OCI-LY3 (cell line): Measurements from ENCODE around the gene UNC13D.

Experiments
- H2AFZ ChIP-seq: fragments of 200-600, 300-600 bp; shearing (Covaris generic); 2 replicates; pipeline ENCODE4 v1.6.0; 2014; ENCODE audit warnings: antibody characterized with exemption, low read depth, low read length
- H3K27ac ChIP-seq: fragments of 200-600, 300-600 bp; sonication (generic); 2 replicates; pipeline ENCODE4 v1.5.1; 2014; ENCODE audit warnings: mild to moderate bottlenecking, low read length, moderate library complexity, mixed read lengths
- H3K27me3 ChIP-seq: fragments of 200-600, 300-600 bp; sonication (generic); 2 replicates; pipeline ENCODE4 v1.6.1; 2014; ENCODE audit warnings: low read depth, low read length, mixed read lengths
- H3K36me3 ChIP-seq: fragments of 200-600, 300-600 bp; sonication (generic); replicated peaks from 2 replicates; pipeline ENCODE3; 2014; ENCODE audit warnings: low read depth, low read length, mixed read lengths
- H3K4me1 ChIP-seq: fragments of 300-600, 200-600 bp; sonication (generic); 2 replicates; pipeline ENCODE4 v1.6.1; 2014; ENCODE audit warnings: low read length, mixed read lengths
- H3K4me2 ChIP-seq: fragments of 200-600, 300-600 bp; sonication (generic); 2 replicates; pipeline ENCODE4 v1.6.1; 2014; ENCODE audit warnings: low read length, mixed read lengths
- H3K4me3 ChIP-seq: fragments of 300-600, 200-600 bp; sonication (generic); 2 replicates; pipeline ENCODE4 v1.5.1; 2014; ENCODE audit warnings: antibody characterized with exemption, mild to moderate bottlenecking, low read length, moderate library complexity
- H3K79me2 ChIP-seq: fragments of 300-600, 200-600 bp; shearing (Covaris generic); 2 replicates; pipeline ENCODE4 v1.6.1; 2014; ENCODE audit warnings: mild to moderate bottlenecking, low read length, mixed read lengths
- H3K9ac ChIP-seq: fragments of 300-600, 200-600 bp; shearing (Covaris generic); 2 replicates; pipeline ENCODE4 v1.6.0; 2014; ENCODE audit warnings: mild to moderate bottlenecking, low read length, moderate library complexity
- H3K9me3 ChIP-seq: fragments of 200-600, 300-600 bp; shearing (Covaris generic); 2 replicates; pipeline ENCODE4 v1.6.1; 2014; ENCODE audit warnings: low read length, mixed read lengths; ENCODE audit not compliant: insufficient read depth
- H4K20me1 ChIP-seq: fragments of 200-600, 300-600 bp; sonication (generic); 2 replicates; pipeline ENCODE4 v1.6.1; 2016; ENCODE audit warnings: low read length, mixed read lengths; ENCODE audit not compliant: insufficient read depth
- EZH2phosphoT487 ChIP-seq: fragments of 200-600 bp; shearing (Covaris generic); IDR thresholded peaks from 2 replicates; pipeline ENCODE4 v1.6.1; 2018; ENCODE audit warnings: antibody characterized with exemption, mixed run types, low read depth
- TF ChIP-seq, protein P1 (sequence below): fragments of 200-600, 300-600 bp; sonication (generic); IDR thresholded peaks from 2 replicates; pipeline ENCODE4 v1.5.1; 2014; ENCODE audit warnings: antibody characterized with exemption, low read length, low read depth

The UNC13D gene

DNA sequence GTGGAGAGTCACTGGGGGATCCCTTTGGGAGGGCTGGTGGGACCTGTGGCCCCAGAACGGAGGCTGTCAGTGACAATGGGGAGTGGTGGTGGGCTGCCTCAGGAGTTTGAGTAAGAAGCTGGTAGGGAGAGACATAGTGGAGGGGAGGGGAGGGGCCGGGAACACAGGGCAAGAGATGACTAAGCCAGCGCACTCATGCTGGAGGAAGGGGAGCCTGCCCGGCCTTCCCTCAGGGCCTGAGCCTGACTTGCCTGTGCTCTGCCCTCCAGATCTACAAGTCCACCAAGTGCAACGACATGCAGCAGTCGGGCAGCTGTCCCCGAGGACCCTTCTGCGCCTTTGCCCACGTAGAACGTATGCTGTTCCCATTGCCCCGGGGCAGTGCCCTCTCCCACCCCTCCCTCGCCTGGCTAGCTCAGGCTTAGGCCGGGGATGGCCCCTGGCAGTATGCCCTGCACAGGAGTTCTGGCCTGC is 29.3 kb downstream of the UNC13D start:
- no peaks in the 10 kb centered on the region for H3K4me1 ChIP-seq
- H2AFZ ChIP-seq = no peak overlapping the region
- peaks cover 30% of the 10 kb centered on the region for H3K36me3 ChIP-seq
- no peaks in the 10 kb centered on the region for H3K27me3 ChIP-seq
- H3K4me3 ChIP-seq = no peak overlapping the region
- no peaks in the 10 kb centered on the region for H3K79me2 ChIP-seq
- no peak overlapping the region for H3K9ac ChIP-seq
- no peaks in the 10 kb centered on the region for H4K20me1 ChIP-seq
- H3K4me2 ChIP-seq = no peak overlapping the region
- TF ChIP-seq, protein P1, sequence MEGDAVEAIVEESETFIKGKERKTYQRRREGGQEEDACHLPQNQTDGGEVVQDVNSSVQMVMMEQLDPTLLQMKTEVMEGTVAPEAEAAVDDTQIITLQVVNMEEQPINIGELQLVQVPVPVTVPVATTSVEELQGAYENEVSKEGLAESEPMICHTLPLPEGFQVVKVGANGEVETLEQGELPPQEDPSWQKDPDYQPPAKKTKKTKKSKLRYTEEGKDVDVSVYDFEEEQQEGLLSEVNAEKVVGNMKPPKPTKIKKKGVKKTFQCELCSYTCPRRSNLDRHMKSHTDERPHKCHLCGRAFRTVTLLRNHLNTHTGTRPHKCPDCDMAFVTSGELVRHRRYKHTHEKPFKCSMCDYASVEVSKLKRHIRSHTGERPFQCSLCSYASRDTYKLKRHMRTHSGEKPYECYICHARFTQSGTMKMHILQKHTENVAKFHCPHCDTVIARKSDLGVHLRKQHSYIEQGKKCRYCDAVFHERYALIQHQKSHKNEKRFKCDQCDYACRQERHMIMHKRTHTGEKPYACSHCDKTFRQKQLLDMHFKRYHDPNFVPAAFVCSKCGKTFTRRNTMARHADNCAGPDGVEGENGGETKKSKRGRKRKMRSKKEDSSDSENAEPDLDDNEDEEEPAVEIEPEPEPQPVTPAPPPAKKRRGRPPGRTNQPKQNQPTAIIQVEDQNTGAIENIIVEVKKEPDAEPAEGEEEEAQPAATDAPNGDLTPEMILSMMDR = no peak
- TF ChIP-seq EZH2phosphoT487 = no peak
- no peak overlapping the region for H3K27ac ChIP-seq
- H3K9me3 ChIP-seq = no peaks in the 10 kb centered on the region

DNA sequence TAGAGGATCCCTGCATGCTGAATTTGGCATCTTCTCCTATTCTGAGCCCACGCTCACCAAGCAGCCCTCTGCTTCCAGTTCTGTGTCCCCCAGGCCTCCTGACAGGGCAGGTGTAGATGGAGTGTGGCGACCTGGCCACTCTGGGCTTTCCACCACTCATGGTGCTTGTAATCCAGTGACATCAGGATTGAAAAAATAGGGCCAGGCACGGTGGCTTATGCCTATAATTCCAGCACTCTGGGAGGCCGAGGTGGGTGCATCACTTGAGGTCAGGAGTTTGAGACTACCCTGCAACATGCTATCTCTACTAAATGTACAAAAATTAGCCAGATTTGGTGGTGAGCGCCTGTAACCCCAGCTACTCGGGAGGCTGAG is 30.2 kb downstream of the UNC13D start:
- H3K79me2 ChIP-seq = no peaks in the 10 kb centered on the region
- H3K4me1 ChIP-seq = no peaks in the 10 kb centered on the region
- no peak overlapping the region for H3K4me3 ChIP-seq
- H3K9me3 ChIP-seq = no peaks in the 10 kb centered on the region
- TF ChIP-seq, protein P1 = no peak
- no peak for TF ChIP-seq EZH2phosphoT487
- H3K4me2 ChIP-seq = no peak overlapping the region
- H2AFZ ChIP-seq = no peak overlapping the region
- no peaks in the 10 kb centered on the region for H3K27me3 ChIP-seq
- no peak overlapping the region for H3K27ac ChIP-seq
- H4K20me1 ChIP-seq = no peaks in the 10 kb centered on the region
- no peak overlapping the region for H3K9ac ChIP-seq
- peaks cover 28% of the 10 kb centered on the region for H3K36me3 ChIP-seq

DNA sequence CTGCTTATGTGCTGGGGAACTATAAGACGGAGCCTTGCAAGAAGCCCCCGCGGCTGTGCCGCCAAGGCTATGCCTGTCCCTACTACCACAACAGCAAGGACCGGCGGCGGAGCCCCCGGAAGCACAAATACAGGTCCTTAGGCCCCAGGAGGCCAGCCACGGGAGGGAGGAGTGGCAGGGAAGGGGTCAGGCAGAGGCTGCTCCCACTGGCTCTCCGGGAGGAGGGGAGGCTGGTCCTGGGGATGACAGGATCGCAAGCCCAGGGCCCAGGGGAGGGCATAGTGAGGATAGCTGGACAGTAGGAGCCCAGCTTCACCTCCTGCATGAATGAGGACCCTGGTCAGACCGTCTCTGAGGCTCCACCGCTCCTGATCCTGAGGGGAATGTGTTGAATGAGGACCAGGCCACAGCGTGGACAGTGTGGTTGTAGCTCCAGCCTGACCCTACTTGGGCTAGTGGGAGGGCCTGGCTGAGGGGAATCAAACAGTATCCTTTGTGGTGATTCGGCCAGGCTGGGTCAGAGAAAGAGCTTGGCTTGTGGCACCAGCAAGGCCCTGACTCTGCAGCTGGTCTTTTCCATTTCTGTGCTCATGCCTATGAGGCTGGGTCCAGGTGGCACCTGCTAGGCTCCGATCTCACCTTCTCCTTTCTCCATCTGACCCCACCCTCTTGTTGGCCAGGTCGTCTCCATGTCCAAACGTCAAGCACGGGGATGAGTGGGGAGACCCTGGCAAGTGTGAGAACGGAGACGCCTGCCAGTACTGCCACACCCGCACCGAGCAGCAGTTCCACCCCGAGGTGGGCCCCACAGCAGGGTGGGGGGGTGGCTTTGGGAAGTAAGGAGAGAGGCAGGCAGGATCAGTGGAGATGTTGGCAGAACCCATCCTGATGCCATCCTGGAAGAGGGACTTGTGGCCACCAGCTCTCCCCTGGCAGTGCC is 30.9 kb downstream of the UNC13D start:
- Histone ChIP-seq H3K79me2 (no peaks in the 10 kb centered on the region), H3K4me2 (no peak overlapping the region), H3K36me3 (peaks cover 24% of the 10 kb centered on the region), H3K9me3 (no peaks in the 10 kb centered on the region), H3K4me3 (no peak overlapping the region), H3K27me3 (no peaks in the 10 kb centered on the region), H3K27ac (no peak overlapping the region), H3K9ac (no peak overlapping the region), H3K4me1 (no peaks in the 10 kb centered on the region), H4K20me1 (peaks cover 3% of the 10 kb centered on the region; the same call in 1 of the 2 replicates), H2AFZ (no peak overlapping the region)
- TF ChIP-seq EZH2phosphoT487 = no peak
- TF ChIP-seq, protein P1 = no peak

DNA sequence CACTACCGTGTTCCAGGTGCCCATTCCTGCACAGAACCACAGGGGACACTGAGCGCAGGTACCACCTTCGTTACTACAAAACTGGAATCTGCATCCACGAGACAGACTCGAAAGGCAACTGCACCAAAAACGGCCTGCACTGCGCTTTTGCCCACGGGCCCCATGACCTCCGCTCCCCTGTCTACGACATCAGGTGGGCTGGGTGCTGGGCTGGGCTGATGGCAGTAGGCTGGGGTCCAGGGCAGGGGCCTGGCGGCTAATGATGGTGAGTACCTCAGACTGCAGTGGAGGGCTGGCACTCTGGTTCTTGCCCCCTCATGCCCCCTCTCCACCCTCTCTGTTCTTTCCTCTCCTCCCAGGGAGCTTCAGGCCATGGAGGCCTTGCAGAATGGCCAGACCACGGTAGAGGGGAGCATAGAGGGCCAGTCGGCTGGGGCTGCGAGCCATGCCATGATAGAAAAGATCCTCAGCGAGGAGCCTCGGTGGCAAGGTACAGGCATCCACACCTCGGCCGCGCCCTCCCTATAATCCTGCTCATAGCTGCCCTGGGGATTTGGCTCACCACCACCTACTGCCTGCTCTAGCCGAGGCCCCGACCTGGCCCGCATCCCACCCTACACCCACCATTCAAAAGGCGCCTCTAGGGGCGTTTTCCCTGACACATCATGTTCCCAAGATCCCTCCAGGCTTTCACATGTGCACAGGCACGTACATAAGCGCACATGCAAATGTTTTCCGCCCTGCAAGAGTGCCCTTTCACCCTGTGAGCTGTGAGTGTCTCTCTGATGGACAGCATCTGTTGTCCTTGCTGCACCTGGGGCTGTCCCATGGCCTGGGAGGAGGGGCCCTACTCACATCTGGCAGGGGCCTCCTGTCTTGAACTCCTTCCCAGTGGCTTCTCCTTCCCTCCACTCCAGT is 31.8 kb downstream of the UNC13D start:
- Histone ChIP-seq H3K4me1 (no peaks in the 10 kb centered on the region), H2AFZ (no peak overlapping the region), H3K36me3 (peaks cover 23% of the 10 kb centered on the region), H3K79me2 (no peaks in the 10 kb centered on the region), H3K27me3 (no peaks in the 10 kb centered on the region), H3K4me3 (no peak overlapping the region), H4K20me1 (peaks cover 3% of the 10 kb centered on the region; the same call in 1 of the 2 replicates), H3K27ac (no peak overlapping the region), H3K9me3 (no peaks in the 10 kb centered on the region), H3K4me2 (no peak overlapping the region), H3K9ac (no peak overlapping the region)
- no peak for TF ChIP-seq EZH2phosphoT487
- TF ChIP-seq, protein P1 = no peak
